ENCODE results near the gene NT5DC3.

The NT5DC3 gene

GRCh38 chr12:103805655-103806360, 35.2 kb downstream of the NT5DC3 start:
- Histone ChIP-seq H3K36me3 (ENCODE audit: insufficient read depth, low read length) (0 out of 2 replicates have a peak, but pooled peaks cover 3% of the 10 kb centered on the region), H3K4me1 (ENCODE audit: insufficient read depth, low read length, poor library complexity, severe bottlenecking) (no peaks in the 10 kb centered on the region), H2AFZ (ENCODE audit: low read length) (no peak overlapping the region), H3K9me2 (replicated peaks; ENCODE audit: low read depth, low read length) (no peaks in the 10 kb centered on the region), H3F3A (ENCODE audit: low read depth) (no peaks in the 10 kb centered on the region), H3K4me3 (ENCODE audit: low read length, poor library complexity, severe bottlenecking) (no peak overlapping the region), H3K4me2 (ENCODE audit: low read depth, low read length, poor library complexity, severe bottlenecking) (no peak overlapping the region), H4K20me1 (ENCODE audit: insufficient read depth, low read length, poor library complexity, severe bottlenecking) (no peaks in the 10 kb centered on the region), H3K27me3 (ENCODE audit: insufficient read depth, low read length, poor library complexity, severe bottlenecking) (no peaks in the 10 kb centered on the region), H3K9ac (ENCODE audit: low read depth, low read length, poor library complexity, severe bottlenecking) (no peak overlapping the region), H3K79me2 (ENCODE audit: insufficient read depth, low read length) (no peaks in the 10 kb centered on the region), H3K9me3 (ENCODE audit: insufficient read depth, low read depth, low read length) (no peaks in the 10 kb centered on the region)
- TF ChIP-seq CTCF (conservative IDR thresholded peaks at IDR 0.05; ENCODE audit: low read length) (no peak), EZH2phosphoT487 (IDR thresholded peaks at IDR 0.05; ENCODE audit: borderline replicate concordance) (no peak)

DNA sequence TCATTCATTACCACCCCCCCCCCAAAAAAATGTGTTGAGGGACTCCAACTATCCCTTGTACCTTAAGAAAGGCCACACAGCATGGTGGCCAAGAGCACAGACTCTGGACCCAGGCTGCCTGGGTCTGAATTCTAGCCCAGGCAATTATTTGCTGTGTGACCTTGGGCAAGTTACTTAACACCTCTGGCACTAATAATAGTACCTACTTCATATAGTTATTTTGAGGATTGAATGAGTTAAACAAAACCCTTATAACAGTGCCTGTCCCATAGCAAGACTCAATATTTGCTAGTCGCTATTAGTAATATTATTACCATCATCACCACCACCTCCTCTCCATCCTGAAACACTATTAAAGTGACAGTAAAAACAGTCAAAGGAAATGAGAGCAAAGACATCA, 37.2 kb downstream of the NT5DC3 start:
- no peaks in the 10 kb centered on the region for H3K9me3 ChIP-seq (ENCODE audit: insufficient read depth, low read depth, low read length)
- TF ChIP-seq CTCF (conservative IDR thresholded peaks at IDR 0.05; ENCODE audit: low read length) (no peak), EZH2phosphoT487 (IDR thresholded peaks at IDR 0.05; ENCODE audit: borderline replicate concordance) (no peak)
- no peaks in the 10 kb centered on the region for H3K9me2 ChIP-seq (replicated peaks; ENCODE audit: low read depth, low read length)
- no peaks in the 10 kb centered on the region for H3F3A ChIP-seq (ENCODE audit: low read depth)
- H3K9ac ChIP-seq (ENCODE audit: low read depth, low read length, poor library complexity, severe bottlenecking), result no peak overlapping the region
- H3K4me2 ChIP-seq (ENCODE audit: low read depth, low read length, poor library complexity, severe bottlenecking), result no peak overlapping the region
- no peaks in the 10 kb centered on the region for H3K27me3 ChIP-seq (ENCODE audit: insufficient read depth, low read length, poor library complexity, severe bottlenecking)
- H3K36me3 ChIP-seq (ENCODE audit: insufficient read depth, low read length), result no peaks in the 10 kb centered on the region
- no peaks in the 10 kb centered on the region for H3K4me1 ChIP-seq (ENCODE audit: insufficient read depth, low read length, poor library complexity, severe bottlenecking)
- H3K79me2 ChIP-seq (ENCODE audit: insufficient read depth, low read length), result no peaks in the 10 kb centered on the region
- H2AFZ ChIP-seq (ENCODE audit: low read length), result no peak overlapping the region
- H3K4me3 ChIP-seq (ENCODE audit: low read length, poor library complexity, severe bottlenecking), result no peak overlapping the region
- H4K20me1 ChIP-seq (ENCODE audit: insufficient read depth, low read length, poor library complexity, severe bottlenecking), result no peaks in the 10 kb centered on the region

GRCh38 chr12:103802586-103802886, 38.5 kb downstream of the NT5DC3 start:
- no peak overlapping the region for H2AFZ ChIP-seq (ENCODE audit: low read length)
- H3K9me3 ChIP-seq (ENCODE audit: insufficient read depth, low read depth, low read length), result no peaks in the 10 kb centered on the region
- no peaks in the 10 kb centered on the region for H3K36me3 ChIP-seq (ENCODE audit: insufficient read depth, low read length)
- H3K9me2 ChIP-seq (replicated peaks; ENCODE audit: low read depth, low read length), result no peaks in the 10 kb centered on the region
- no peaks in the 10 kb centered on the region for H3K4me1 ChIP-seq (ENCODE audit: insufficient read depth, low read length, poor library complexity, severe bottlenecking)
- TF ChIP-seq CTCF (conservative IDR thresholded peaks at IDR 0.05; ENCODE audit: low read length) (no peak), EZH2phosphoT487 (IDR thresholded peaks at IDR 0.05; ENCODE audit: borderline replicate concordance) (no peak)
- no peaks in the 10 kb centered on the region for H3K27me3 ChIP-seq (ENCODE audit: insufficient read depth, low read length, poor library complexity, severe bottlenecking)
- no peak overlapping the region for H3K4me2 ChIP-seq (ENCODE audit: low read depth, low read length, poor library complexity, severe bottlenecking)
- no peak overlapping the region for H3K9ac ChIP-seq (ENCODE audit: low read depth, low read length, poor library complexity, severe bottlenecking)
- H3K79me2 ChIP-seq (ENCODE audit: insufficient read depth, low read length), result no peaks in the 10 kb centered on the region
- H4K20me1 ChIP-seq (ENCODE audit: insufficient read depth, low read length, poor library complexity, severe bottlenecking), result no peaks in the 10 kb centered on the region
- no peak overlapping the region for H3K4me3 ChIP-seq (ENCODE audit: low read length, poor library complexity, severe bottlenecking)
- H3F3A ChIP-seq (ENCODE audit: low read depth), result no peaks in the 10 kb centered on the region

Data from Loucy (cell line).